NK-92 (cell line): ENCODE data around the gene OTOF.

Source experiments
- DNase-seq: peaks from one replicate; lab custom pipeline; 2025; ENCODE audit not compliant: unreplicated experiment; lab: John Stamatoyannopoulos, UW

Gene OTOF

DNA sequence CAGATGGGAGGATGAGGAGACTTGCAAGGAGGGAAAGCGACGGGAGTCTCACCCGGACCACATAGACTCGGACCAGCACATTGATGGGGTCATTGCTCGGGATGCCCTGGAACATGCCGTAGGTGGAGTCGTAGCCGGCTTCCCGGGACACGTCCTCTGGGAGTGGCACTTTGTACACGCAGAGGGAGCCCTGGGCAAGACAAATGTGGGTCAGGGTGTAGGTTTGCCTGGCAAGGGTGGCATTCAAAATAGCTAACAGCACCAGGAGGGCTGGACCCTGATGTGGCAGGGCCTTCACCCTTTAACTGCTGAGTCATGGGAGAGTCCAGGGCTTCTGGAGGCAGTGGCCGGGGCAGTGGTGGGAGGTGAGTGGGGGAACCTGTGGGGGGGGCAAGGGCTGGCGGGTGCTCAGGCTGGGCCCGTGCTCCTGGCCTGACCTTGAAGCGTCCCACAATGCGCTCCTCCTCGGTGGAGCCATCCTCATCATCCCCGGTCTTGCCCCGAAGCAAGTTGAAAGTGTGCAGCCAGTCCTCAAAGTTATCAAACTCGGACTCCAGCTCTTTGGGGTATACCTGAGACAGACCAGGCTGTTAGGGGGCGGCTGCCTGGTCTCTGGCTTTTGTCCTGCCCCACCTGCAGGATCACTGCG lies 11.1 kb downstream of the OTOF start:
- DNase-seq = no peak

DNA sequence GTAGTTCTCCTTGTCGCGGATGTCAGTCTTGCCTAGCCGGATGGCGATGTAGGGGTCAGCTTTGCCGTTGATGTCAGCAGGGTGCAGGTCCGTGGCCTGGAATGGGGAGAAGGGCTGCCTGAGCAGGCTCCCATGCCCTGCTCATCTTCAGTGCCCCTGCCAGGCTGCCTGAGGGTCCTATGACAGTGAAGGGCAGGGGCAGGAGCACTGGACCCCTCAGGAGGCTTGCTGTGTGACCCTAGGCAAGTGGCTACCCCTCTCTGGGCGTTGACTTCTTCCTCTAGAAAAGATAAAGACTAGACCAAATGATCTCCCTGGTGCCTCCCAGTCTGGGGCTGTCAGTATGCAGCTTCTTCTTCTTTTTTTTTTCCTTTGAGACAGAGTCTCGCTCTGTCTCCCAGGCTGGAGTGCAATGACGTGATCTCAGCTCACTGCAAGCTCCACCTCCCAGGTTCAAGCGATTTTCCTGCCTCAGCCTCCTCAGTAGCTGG lies 11.9 kb downstream of the OTOF start:
- DNase-seq = no peak

DNA sequence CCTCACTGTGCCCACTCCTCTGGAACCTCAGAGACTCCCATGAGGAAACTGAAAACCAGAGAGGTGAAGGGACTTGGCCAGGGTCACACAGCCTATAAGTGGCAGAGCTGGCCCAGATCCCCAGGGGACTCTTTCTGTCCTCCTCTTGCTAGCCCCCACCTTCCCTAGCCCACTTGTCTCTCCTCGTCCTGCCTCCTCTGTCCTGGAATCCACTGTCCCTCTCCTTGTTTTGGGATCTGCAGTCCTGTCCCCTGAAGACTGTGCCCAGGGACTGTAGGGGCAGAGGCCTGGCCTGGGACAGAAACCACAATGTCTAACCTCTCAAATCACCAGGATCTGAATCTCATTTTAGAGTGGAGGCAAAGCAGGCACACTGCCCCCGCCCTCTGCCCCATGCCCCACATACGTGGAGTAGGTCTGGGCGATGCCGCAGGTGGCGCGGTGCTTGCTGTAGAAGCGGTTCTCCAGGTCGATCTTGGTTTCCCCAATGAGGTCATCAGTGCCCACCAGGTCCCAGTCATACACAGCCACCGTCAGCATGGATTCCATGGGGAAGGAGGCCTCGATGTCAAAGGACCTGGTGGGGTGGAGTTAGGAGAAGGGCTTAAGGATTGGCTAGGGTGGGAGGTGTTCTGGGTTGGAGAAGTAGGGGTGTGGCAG lies 12.5 kb downstream of the OTOF start:
- no peak for DNase-seq

DNA sequence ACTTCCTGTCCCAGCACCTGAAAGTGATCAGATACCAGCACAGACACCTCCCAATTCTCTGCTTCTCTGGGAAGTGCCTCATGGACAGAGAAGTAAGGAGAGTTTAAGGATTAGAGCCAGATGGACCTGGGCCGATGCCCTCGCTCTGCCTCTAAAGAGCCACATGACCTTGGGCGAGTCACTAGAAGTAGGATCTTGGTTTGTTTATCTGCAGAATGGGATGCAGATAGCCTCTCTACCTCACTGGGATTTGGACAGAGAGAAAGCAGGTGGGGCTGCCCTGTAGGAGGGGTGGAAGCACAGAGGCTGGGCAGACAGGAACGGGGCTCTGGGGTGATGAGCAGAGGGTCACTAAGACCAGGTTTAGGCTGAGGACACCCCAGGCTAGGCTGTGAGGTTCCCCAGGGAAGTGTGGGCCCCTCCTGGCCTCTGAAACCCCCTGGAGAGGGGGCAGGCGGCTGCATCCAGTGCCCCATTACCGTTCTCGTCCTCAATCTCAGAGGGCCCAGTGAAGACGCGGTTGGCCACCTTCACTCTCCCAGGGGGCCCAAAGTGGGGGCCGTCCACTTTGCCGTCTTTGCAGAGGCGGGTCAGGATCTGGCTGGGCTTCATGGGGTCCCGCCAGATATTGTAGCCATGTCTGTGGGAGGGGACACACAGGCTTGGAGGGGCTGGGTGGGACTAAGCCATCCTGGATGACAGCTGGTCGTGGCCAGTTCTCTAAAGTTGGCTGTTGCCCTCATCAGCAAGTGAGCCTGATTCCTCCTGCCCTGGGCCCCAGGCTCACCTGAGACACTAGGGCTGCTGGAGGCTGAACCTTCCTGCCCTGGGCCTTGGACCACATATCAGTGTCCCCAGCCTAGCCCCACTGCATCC lies 13.3 kb downstream of the OTOF start:
- DNase-seq = no peak

- no peak for DNase-seq
These were observed 14.4 kb downstream of the OTOF start for GRCh38 chr2:26463244-26464192.

DNA sequence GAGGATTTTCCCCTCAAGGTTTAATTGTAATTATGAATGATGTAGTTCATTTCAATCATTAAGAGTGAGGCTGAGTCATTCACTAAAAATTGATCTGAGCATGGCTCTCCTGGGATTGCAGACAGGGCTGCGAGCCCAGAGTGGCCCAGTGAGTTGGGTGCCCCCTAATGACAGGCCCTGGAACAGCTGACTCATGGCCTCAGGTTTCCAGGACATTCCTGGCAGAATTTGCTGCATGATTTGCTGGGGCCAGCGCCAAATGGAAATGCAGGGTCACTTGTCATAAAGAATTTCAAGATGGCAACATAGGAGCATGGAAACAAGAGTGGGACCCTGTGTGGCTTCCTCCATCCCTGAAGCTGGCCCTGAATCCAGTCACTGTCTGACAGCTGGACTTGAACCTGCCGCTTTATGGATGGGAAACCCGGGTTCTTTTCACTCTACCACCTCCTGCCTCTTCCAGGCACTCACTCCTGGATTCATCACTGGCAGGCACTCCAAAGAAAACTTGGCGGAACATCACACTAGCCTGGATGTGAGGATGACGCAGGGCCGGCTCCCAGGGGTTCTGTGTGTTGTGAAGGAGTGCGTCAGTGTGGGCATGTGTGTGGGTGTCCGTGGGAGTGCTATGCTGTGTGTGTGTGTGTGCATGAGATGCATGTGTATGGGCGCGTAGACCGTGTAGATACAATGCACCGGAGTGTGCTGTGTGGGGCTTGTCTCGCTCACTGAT lies 15.2 kb downstream of the OTOF start:
- DNase-seq = no peak

DNA sequence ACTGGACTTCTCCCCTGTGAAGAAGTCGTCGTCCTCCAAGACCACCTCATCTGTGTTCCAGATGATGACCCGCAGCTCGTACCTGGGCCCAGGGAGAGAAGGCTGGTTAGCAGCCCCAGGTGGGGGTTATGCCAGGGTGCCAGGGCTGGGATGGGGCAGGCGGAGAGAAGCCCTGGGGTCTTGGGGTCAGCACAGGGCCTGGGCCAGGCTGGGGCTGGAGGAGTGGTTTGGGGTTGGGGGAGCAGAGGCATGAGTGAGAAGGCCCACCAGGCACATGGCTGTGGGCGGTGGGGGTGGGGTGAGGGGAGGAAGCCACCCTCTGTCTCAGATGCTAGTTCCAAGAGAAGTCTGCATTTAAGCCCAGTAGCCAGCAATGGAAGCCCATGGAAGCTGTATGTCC lies 15.8 kb downstream of the OTOF start:
- DNase-seq = no peak

DNA sequence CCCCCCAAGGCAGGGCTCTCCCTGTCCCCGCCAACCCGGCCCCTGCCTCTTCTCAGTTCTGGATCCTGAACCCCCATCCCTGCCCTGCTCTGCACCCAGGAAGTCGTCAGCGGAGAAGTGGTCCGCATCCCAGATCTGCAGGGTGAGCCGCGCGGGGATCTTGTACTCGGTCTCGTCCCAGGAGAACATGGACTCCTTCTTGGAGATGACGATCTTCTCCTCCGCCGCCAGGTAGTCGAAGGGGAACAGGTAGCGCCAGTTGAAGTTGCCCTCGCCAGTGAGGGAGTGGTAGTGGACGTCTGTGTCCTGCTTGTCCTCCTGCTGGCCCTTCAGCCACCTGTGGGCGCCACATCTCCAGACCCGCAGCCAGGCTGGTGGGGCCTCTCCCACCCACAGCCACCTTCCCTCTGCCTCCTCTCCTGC lies 16.3 kb downstream of the OTOF start:
- DNase-seq = no peak

- DNase-seq = no peak
These were observed 17.3 kb downstream of the OTOF start for GRCh38 chr2:26460613-26461031.

GRCh38 chr2:26459991-26460612 lies 17.8 kb downstream of the OTOF start:
- no peak for DNase-seq

DNA sequence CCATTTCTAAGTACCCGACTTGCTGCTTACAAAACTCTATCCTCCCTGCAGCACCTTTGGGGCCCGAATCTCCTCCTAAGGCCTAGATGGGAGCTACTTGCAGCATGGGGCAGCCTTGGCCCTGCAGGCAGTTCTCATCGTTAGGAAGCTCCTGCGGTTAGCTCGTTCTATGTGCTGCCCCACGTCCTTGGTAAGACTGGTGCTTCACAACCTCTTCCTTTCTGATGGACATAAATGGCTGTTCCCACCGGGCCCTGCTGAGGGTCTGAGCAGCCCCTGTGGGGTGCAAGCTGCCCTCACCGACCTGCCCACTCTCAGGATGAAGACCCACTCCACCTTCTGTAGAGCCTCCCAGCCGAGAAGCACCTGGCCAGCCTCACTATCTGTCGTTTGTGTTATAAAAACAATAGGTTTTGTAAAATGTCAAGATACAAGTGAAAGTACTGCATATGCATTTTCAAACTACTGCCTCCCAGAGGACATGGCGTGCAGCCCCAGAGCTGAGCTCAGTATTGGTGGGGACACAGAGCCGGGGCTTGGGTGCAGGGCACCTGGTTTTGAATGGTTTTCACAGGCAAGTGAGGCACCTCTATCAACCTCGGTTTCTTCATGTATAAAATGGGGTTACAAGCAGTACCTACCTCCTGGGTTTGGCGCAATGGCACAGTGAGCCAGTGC lies 19.4 kb downstream of the OTOF start:
- no peak for DNase-seq

DNA sequence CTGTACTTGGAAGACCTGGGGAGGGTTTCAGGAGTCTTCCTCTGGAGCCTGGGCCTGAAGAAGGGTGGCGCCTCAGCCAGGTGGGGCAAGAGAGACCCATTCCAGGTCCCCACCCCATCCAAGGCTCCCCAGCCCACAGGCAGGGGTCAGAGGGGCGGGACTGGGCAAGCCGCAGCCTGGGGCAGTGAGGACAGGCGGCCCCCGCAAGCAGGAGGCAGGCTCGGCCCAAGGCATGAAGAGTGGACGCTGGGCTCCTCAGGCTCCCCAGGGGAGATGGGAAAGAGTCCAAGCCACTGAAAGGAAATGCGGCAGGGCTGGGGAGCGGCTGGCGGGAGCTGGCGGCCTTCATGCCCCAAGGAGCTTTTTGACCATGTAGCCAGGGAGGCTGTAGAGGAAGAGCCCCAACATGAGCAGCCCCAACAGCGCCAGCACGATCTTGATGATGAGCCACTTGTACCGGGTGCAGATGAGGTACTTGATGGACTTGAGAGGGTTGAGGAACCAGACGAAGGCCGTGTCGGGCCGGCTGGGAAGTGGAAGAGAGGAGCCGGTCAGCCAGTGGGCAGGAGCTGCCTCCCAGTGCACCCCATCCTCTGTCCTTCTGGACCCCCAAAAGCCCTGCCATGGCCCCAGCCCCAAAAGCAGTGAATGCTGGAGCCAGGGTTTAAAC lies 20.1 kb downstream of the OTOF start:
- no peak for DNase-seq

GRCh38 chr2:26457251-26457666 lies 20.7 kb downstream of the OTOF start:
- no peak for DNase-seq

DNA sequence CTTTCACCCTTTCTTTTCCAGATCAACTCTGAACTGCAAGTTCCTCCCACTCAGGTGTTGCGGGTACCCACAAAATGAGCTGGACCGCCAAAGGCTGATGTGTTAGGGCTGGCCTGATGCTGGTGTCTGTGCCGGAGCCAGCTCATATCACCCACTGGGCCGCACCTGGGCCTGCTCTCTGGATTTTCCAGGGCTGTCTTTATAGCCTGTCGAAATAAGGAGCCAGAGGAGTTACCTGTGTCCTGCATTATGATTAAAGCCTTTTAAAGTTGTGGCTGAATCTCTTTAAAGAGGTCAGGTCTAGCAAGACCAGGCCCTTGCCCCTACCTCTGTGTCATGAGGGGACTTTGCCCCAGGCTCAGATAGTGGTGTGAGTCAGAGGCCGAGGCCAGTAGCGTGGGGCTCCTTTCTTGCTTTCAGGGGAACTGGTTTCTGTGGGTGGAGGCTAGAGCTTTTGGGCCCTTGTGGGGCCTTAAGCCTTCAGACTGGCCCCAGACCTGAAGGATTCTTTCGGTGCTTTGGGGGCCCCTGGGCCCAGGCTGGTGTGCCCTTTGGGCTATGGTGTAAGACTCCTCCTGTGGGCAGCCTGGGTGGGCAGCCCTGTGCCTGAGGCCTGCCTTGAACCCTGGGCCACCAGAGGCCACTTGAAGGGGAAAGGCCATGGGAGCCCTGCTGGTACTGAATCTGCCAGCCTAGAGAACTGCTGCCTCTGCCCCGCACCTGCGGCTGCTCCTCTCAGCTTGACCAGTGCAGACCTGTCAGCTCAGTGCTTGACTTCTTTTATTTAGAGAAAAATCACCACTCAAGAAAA lies 21.3 kb downstream of the OTOF start:
- no peak for DNase-seq

GRCh38 chr2:26455670-26456439 lies 22.1 kb downstream of the OTOF start:
- no peak for DNase-seq

DNA sequence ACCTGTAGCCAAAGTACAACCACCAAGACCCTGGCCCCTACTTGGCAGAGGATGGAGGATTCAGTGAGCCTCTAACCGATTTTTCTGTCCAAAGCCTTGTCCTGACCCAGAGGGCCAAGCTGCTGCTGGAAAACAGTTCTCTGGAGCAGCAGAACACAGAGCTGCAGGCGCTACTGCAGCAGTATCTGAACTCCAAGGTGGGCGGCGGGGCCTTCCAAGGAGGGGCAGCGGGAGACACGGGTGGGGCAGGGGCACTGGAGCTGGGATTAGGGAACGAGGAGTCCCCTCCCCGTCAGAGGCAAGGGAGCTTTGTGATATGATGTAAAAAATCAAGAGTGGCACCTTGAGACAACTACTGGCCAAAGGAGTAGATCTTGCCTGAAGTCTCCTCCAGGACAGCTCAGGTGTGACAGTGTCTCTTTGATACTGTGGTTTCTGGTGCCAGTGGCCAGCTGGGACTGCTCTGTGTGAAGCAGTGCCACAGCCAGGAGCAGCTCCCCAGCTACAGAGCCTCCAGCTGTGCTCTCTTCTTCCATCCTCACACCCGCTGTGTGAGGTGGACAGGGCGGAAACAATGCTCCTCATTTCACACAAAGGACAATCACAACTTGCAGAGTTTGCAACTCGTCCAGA lies 22.8 kb downstream of the OTOF start:
- no peak for DNase-seq
